K562 (cell line): ENCODE data around the gene SEBOX. TPM values are rescaled to one million over a fixed set of nuclear protein-coding genes. Genes with fewer than 3 reads are reported as not detected.

Source experiments
- BCL6 ChIP-seq: fragments of 250-450 bp; sonication (Bioruptor Pico); IDR thresholded peaks from 2 replicates; pipeline ENCODE4 v1.4.0; 2020
- BCLAF1 ChIP-seq, 2 experiments: fragments of 450-650 bp in 1 of 2; IDR thresholded peaks; 2 replicates each; pipeline ENCODE4 v1.6.1; 2011 to 2017; ENCODE audit warnings: low read depth in 2 of 2, antibody characterized with exemption in 1 of 2, borderline replicate concordance in 1 of 2, low read length in 1 of 2, mild to moderate bottlenecking in 1 of 2, mixed read lengths in 1 of 2; ENCODE audit not compliant: control insufficient read depth in 1 of 2
- DMBX1 ChIP-seq: fragments of 250-450 bp; sonication (Bioruptor Pico); IDR thresholded peaks from 2 replicates; pipeline ENCODE4 v1.8.0; 2022; ENCODE audit warnings: inconsistent platforms, mild to moderate bottlenecking, moderate library complexity, borderline replicate concordance
- DPF2 ChIP-seq: fragments of 450-650 bp; IDR thresholded peaks from 2 replicates; pipeline ENCODE4 v1.6.1; 2016
- ETV6 ChIP-seq, 3 experiments: fragments of 150-350 bp in 1 of 3; sonication (generic) in 1 of 3; formaldehyde crosslinking in 1 of 3; IDR thresholded peaks; 2 replicates each; pipeline versions ENCODE4 v1.6.1 to v1.8.0; 2014 to 2022; ENCODE audit warnings: borderline replicate concordance in 2 of 3, low read depth in 2 of 3, antibody characterized with exemption in 1 of 3, low read length in 1 of 3, mild to moderate bottlenecking in 1 of 3, missing genetic modification reagents in 1 of 3
- HDGF ChIP-seq: fragments of 450-650 bp; IDR thresholded peaks from 2 replicates; pipeline ENCODE4 v1.6.1; 2016
- KAT7 ChIP-seq: sonication (generic); formaldehyde crosslinking; IDR thresholded peaks from 2 replicates; pipeline ENCODE4 v1.8.0; 2022; ENCODE audit warnings: missing genetic modification reagents, mild to moderate bottlenecking, borderline replicate concordance
- MCM7 ChIP-seq, 2 experiments: fragments of 450-650 bp; IDR thresholded peaks; 2 replicates each; pipeline ENCODE4 v1.6.1; 2016 to 2018
- MECOM ChIP-seq: fragments of 250-450 bp; sonication (Bioruptor Pico); IDR thresholded peaks from 2 replicates; pipeline ENCODE4 v1.8.0; 2022; ENCODE audit warnings: inconsistent platforms
- MEF2D ChIP-seq: conservative IDR thresholded peaks from 2 replicates; pipeline ENCODE4 v1.6.1; 2016; ENCODE audit warnings: low read depth, missing genetic modification characterization, missing compliant biosample characterization
- MYC ChIP-seq, 2 experiments: fragments of 250-450 bp in 1 of 2; sonication (Bioruptor Pico) in 1 of 2; IDR thresholded peaks; 2 replicates each; pipeline versions ENCODE4 v1.5.1 to v1.6.1; 2012 to 2021; ENCODE audit warnings: low read depth in 2 of 2, borderline replicate concordance in 1 of 2, improper control_type of control experiment in 1 of 2, low read length in 1 of 2, mild to moderate bottlenecking in 1 of 2, moderate library complexity in 1 of 2
- NR2C1 ChIP-seq, 2 experiments: fragments of 450-650 bp; IDR thresholded peaks; 2 replicates each; pipeline ENCODE4 v1.6.1; 2017; ENCODE audit warnings: mild to moderate bottlenecking in 2 of 2, antibody characterized with exemption in 1 of 2, inconsistent platforms in 1 of 2, missing compliant biosample characterization in 1 of 2, missing genetic modification characterization in 1 of 2
- RB1 ChIP-seq: fragments of 450-650 bp; IDR thresholded peaks from 2 replicates; pipeline ENCODE4 v1.6.1; 2017; ENCODE audit warnings: low read depth, mild to moderate bottlenecking
- SNRNP70 ChIP-seq: fragments of 200-400 bp; formaldehyde crosslinking; optimal IDR thresholded peaks from 2 replicates; pipeline ENCODE3; 2017; ENCODE audit warnings: low read depth, low read length
- SPI1 ChIP-seq: IDR thresholded peaks from 2 replicates; pipeline ENCODE4 v1.6.1; 2011; ENCODE audit warnings: low read depth, low read length, control low read depth, borderline replicate concordance
- TAL1 ChIP-seq: fragments of 450-650 bp; IDR thresholded peaks from 2 replicates; pipeline ENCODE4 v1.6.1; 2016; ENCODE audit warnings: mild to moderate bottlenecking
- TCFL5 ChIP-seq: fragments of 250-450 bp; sonication (Bioruptor Pico); conservative IDR thresholded peaks from 2 replicates; pipeline ENCODE4 v1.6.1; 2021; ENCODE audit warnings: mild to moderate bottlenecking, moderate library complexity, matching md5 sums
- ZKSCAN8 ChIP-seq: fragments of 200-800 bp; sonication (Bioruptor generic); IDR thresholded peaks from 2 replicates; pipeline ENCODE4 v1.6.1; 2016; ENCODE audit warnings: missing genetic modification characterization, missing compliant biosample characterization
- ZNF282 ChIP-seq: sonication (generic); formaldehyde crosslinking; IDR thresholded peaks from 2 replicates; pipeline ENCODE4 v1.8.1; 2023; ENCODE audit warnings: missing genetic modification reagents
- polyA plus RNA-seq, 8 experiments: library from polyadenylated mRNA; depleted of rRNA in 4 of 8; stranded (reverse) in 5 of 8; unstranded in 3 of 8; fragments of >200 nt; fragmentation: Nextera tagmentation in 2 of 8; fragmentation: Illumina TruSeq in 1 of 8; extraction: Ambion mirVana in 2 of 8; extraction: Trizol in 1 of 8; gene quantifications; 2 replicates each; pipeline versions ENCODE4 v1.2.1 to v1.2.3, GENCODE V29; 2011 to 2014; ENCODE audit warnings: inconsistent platforms in 1 of 8, missing spikeins in 1 of 8
- total RNA-seq, 7 experiments: library from RNA; depleted of rRNA in 6 of 7; stranded (reverse); fragments of >200 nt in 6 of 7; fragmentation: Illumina TruSeq in 2 of 7; extraction: Trizol in 2 of 7; gene quantifications; 2 replicates each; pipeline versions ENCODE4 v1.2.1 to v1.2.3, GENCODE V29; 2011 to 2021; ENCODE audit warnings: low replicate concordance in 1 of 7
- TF ChIP-seq, protein P1 (sequence below): fragments of 250-450 bp; sonication (Bioruptor Pico); IDR thresholded peaks from 2 replicates; pipeline ENCODE4 v1.8.0; 2021; ENCODE audit warnings: moderate library complexity, mild to moderate bottlenecking, inconsistent platforms
- TF ChIP-seq, protein P2 (sequence below): fragments of 200-400 bp; formaldehyde crosslinking; IDR thresholded peaks from 2 replicates; pipeline ENCODE4 v1.6.1; 2017; ENCODE audit warnings: mild to moderate bottlenecking, low read depth, low read length, moderate library complexity

Gene SEBOX
- total and polyA plus RNA-seq, 9 of the 15 experiments (the other 6 are each of a cell fraction or from before 2014, with no cell fraction given), result not detected

DNA sequence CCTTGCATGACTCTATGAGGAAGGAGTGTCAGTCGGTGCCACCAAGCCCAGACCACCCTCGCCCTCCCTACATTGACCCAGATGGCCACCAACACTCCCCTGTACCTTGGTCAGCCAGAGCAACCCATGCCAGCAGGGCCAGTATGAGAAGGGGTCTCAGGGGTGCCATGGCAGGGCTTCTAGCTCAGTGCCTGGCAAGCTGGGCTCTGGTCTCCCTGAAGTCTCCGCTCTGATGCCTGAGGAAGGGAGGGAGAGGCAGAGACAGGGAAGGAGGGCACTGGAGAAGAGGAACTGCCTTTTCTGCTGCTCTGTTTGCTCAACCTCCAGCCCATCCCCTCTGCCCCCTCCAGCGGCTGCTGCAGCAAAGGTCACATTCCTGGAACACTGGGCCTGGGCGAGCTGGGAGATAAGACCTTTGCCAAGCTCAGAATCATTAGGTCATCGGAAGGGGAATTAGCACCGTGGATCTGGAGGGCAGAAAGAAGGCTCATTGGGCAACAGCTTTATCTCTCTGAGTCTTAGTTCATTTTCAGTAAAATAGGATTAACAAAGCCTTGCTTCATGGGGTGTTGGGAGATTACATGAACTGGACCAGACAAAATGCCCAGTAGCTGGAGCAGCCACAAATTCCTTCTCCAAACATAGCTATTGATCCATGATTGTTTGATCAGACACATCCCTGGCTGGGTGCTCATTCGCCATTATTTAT lies 5.2 kb upstream of the SEBOX start, which contains the start of gene VTN (continued):
- TF ChIP-seq BCLAF1 (IDR thresholded peaks at IDR 0.05; ENCODE audit: borderline replicate concordance in 1 of 2, control insufficient read depth in 1 of 2, low read depth in 2 of 2, low read length in 1 of 2), result no peak
- TF ChIP-seq ETV6 (IDR thresholded peaks at IDR 0.05; ENCODE audit: borderline replicate concordance in 1 of 2, low read depth in 2 of 2, low read length in 1 of 2), result no peak
- no peak for TF ChIP-seq ETV6 (CRISPR knock-in tag; IDR thresholded peaks at IDR 0.05; ENCODE audit: borderline replicate concordance)
- no peak for TF ChIP-seq MYC (IDR thresholded peaks at IDR 0.05; ENCODE audit: low read depth, low read length)
- no peak for TF ChIP-seq MYC (CRISPR knock-in tag; IDR thresholded peaks at IDR 0.05; ENCODE audit: borderline replicate concordance, low read depth)
- TF ChIP-seq DPF2, result peak; percentile 62; the same call in 1 of the 2 replicates
- TF ChIP-seq SNRNP70, result no peak
- TF ChIP-seq BCL6, result no peak
- no peak for TF ChIP-seq RB1
- TF ChIP-seq ZNF282 (CRISPR knock-in tag), result no peak
- TF ChIP-seq, protein P1, sequence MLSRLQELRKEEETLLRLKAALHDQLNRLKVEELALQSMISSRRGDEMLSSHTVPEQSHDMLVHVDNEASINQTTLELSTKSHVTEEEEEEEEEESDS (CRISPR knock-in tag), result no peak
- TF ChIP-seq TCFL5, result no peak
- TF ChIP-seq HDGF, result no peak
- TF ChIP-seq TAL1, result 0 out of 2 replicates have a peak, but pooled peaks have one; percentile 20
- TF ChIP-seq, protein P2, sequence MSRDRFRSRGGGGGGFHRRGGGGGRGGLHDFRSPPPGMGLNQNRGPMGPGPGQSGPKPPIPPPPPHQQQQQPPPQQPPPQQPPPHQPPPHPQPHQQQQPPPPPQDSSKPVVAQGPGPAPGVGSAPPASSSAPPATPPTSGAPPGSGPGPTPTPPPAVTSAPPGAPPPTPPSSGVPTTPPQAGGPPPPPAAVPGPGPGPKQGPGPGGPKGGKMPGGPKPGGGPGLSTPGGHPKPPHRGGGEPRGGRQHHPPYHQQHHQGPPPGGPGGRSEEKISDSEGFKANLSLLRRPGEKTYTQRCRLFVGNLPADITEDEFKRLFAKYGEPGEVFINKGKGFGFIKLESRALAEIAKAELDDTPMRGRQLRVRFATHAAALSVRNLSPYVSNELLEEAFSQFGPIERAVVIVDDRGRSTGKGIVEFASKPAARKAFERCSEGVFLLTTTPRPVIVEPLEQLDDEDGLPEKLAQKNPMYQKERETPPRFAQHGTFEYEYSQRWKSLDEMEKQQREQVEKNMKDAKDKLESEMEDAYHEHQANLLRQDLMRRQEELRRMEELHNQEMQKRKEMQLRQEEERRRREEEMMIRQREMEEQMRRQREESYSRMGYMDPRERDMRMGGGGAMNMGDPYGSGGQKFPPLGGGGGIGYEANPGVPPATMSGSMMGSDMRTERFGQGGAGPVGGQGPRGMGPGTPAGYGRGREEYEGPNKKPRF, result no peak
- TF ChIP-seq MEF2D (tag), result no peak
- no peak for TF ChIP-seq KAT7 (CRISPR knock-in tag)
- no peak for TF ChIP-seq DMBX1
- TF ChIP-seq ZKSCAN8 (CRISPR knock-in tag), result no peak
- no peak for TF ChIP-seq MECOM (CRISPR knock-in tag)
- TF ChIP-seq SPI1, result peak; percentile 91
- TF ChIP-seq NR2C1 (IDR thresholded peaks at IDR 0.05), result no peak
- 0 out of 2 replicates have a peak, but pooled peaks have one; percentile 55 for TF ChIP-seq NR2C1 (tag; IDR thresholded peaks at IDR 0.05)
- no peak for TF ChIP-seq MCM7 (IDR thresholded peaks at IDR 0.05)
